Measurements from ENCODE around the gene DUS1L. TPM values are rescaled to one million over a fixed set of nuclear protein-coding genes. Genes with fewer than 3 reads are reported as not detected.

DUS1L gene
- total RNA-seq, 1 donor from 2014 or later: 74.1 TPM

DNA sequence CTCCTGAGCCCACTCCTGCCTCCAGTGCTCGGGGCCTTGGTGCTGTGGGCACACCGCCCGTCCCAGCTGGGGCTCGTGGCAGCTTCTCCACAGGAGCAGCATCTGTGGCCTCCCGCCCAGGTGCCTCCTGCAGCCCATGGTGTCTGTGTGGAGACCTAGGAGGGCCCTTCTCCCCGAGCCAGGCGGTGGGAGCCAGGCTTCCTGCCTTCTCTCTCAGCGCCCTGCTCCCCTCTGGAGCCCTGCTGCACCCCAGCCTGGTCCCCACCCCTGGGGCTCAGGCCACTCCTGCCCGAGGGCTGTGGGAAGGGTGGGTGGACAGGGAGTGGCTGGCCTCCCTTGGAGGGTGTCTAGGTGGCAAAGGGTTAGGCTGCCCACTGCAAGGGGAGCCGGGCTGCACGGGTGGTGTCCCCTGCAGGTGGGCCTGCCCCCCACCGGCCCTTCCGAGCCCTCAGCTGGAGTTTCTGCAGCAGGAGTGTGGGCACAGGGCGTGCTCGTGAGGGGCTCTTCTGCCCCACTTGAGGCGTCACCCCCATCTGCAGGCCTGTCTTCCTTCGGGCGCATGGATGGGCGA, 53.9 kb downstream of the DUS1L start:
- DNase-seq (ENCODE audit: low spot score): no peak
- Mint-ChIP-seq H3K4me1 (ENCODE audit: unreplicated experiment) (no peaks in the 10 kb centered on the region), H3K4me3 (ENCODE audit: unreplicated experiment) (no peak overlapping the region), H3K27ac (ENCODE audit: unreplicated experiment) (no peak overlapping the region), H3K36me3 (ENCODE audit: low read depth, unreplicated experiment) (no peaks in the 10 kb centered on the region), H3K9me3 (ENCODE audit: unreplicated experiment) (no peaks in the 10 kb centered on the region), H3K27me3 (ENCODE audit: unreplicated experiment) (peaks cover 3% of the 10 kb centered on the region)
- TF ChIP-seq, protein P1, sequence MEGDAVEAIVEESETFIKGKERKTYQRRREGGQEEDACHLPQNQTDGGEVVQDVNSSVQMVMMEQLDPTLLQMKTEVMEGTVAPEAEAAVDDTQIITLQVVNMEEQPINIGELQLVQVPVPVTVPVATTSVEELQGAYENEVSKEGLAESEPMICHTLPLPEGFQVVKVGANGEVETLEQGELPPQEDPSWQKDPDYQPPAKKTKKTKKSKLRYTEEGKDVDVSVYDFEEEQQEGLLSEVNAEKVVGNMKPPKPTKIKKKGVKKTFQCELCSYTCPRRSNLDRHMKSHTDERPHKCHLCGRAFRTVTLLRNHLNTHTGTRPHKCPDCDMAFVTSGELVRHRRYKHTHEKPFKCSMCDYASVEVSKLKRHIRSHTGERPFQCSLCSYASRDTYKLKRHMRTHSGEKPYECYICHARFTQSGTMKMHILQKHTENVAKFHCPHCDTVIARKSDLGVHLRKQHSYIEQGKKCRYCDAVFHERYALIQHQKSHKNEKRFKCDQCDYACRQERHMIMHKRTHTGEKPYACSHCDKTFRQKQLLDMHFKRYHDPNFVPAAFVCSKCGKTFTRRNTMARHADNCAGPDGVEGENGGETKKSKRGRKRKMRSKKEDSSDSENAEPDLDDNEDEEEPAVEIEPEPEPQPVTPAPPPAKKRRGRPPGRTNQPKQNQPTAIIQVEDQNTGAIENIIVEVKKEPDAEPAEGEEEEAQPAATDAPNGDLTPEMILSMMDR (IDR thresholded peaks at IDR 0.05; ENCODE audit: unreplicated experiment): no peak

- no peak overlapping the region for H3K4me3 Mint-ChIP-seq (ENCODE audit: unreplicated experiment)
- no peaks in the 10 kb centered on the region for H3K36me3 Mint-ChIP-seq (ENCODE audit: low read depth, unreplicated experiment)
- TF ChIP-seq, protein P1 (IDR thresholded peaks at IDR 0.05; ENCODE audit: unreplicated experiment): no peak
- H3K27me3 Mint-ChIP-seq (ENCODE audit: unreplicated experiment): peaks cover 7% of the 10 kb centered on the region
- no peak for DNase-seq (ENCODE audit: low spot score)
- no peaks in the 10 kb centered on the region for H3K9me3 Mint-ChIP-seq (ENCODE audit: unreplicated experiment)
- peaks cover 4% of the 10 kb centered on the region for H3K4me1 Mint-ChIP-seq (ENCODE audit: unreplicated experiment)
- H3K27ac Mint-ChIP-seq (ENCODE audit: unreplicated experiment): no peak overlapping the region
Observed at GRCh38 chr17:82010575-82011525, 54.8 kb downstream of the DUS1L start.

- H3K36me3 Mint-ChIP-seq (ENCODE audit: low read depth, unreplicated experiment): no peaks in the 10 kb centered on the region
- H3K27ac Mint-ChIP-seq (ENCODE audit: unreplicated experiment): no peak overlapping the region
- DNase-seq (ENCODE audit: low spot score): no peak
- H3K27me3 Mint-ChIP-seq (ENCODE audit: unreplicated experiment): peaks cover 8% of the 10 kb centered on the region
- H3K4me3 Mint-ChIP-seq (ENCODE audit: unreplicated experiment): no peak overlapping the region
- peaks cover 4% of the 10 kb centered on the region for H3K4me1 Mint-ChIP-seq (ENCODE audit: unreplicated experiment)
- H3K9me3 Mint-ChIP-seq (ENCODE audit: unreplicated experiment): no peaks in the 10 kb centered on the region
- TF ChIP-seq, protein P1 (IDR thresholded peaks at IDR 0.05; ENCODE audit: unreplicated experiment): no peak
Observed at GRCh38 chr17:82009413-82009812, 56.2 kb downstream of the DUS1L start.

- Mint-ChIP-seq H3K27me3 (ENCODE audit: unreplicated experiment) (peaks cover 8% of the 10 kb centered on the region), H3K9me3 (ENCODE audit: unreplicated experiment) (no peaks in the 10 kb centered on the region), H3K4me1 (ENCODE audit: unreplicated experiment) (peaks cover 4% of the 10 kb centered on the region), H3K4me3 (ENCODE audit: unreplicated experiment) (no peak overlapping the region), H3K27ac (ENCODE audit: unreplicated experiment) (no peak overlapping the region), H3K36me3 (ENCODE audit: low read depth, unreplicated experiment) (no peaks in the 10 kb centered on the region)
- TF ChIP-seq, protein P1 (IDR thresholded peaks at IDR 0.05; ENCODE audit: unreplicated experiment): no peak
- no peak for DNase-seq (ENCODE audit: low spot score)
Observed at GRCh38 chr17:82008941-82009405, 56.6 kb downstream of the DUS1L start.

All from endothelial cell (in vitro differentiated cells).